ENCODE data around the gene MTMR10.

Gene MTMR10

DNA sequence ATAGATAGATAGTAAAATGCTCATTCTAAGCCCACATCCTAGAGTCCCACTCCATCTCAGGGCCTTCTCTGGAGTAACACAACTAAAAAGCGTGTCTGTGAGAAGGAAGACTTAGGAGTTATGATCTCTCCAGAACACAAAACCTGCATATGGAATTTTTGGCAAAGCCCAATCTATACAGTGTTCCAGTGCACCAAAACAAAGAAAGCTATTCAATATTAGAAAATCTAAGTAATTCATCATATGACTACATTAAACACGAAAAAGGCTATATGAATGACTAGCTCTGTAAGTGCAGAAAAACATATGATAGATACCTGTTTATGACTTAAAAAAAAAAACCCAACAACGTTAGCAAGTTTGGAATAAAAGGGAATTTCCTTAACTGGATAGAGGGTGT is 27.7 kb downstream of the MTMR10 start:
- no peak overlapping the region for H3K27ac ChIP-seq (ENCODE audit: low read depth, low read length)
- peaks cover 33 to 64% of the 10 kb centered on the region in 2 donors for H3K36me3 ChIP-seq (ENCODE audit: control insufficient read depth in 1 of 2, insufficient read depth in 2 of 2, low read length in 2 of 2)
- no peaks in the 10 kb centered on the region for H3K9me3 ChIP-seq (ENCODE audit: control insufficient read depth in 1 of 2, low read length in 2 of 2)
- no peak overlapping the region for H3K9ac ChIP-seq (ENCODE audit: low read depth in 1 of 2, low read length in 2 of 2)
- no peak overlapping the region for H3K4me3 ChIP-seq (ENCODE audit: low read depth in 1 of 2, low read length in 2 of 2)
- no peaks in the 10 kb centered on the region for H3K27me3 ChIP-seq (ENCODE audit: control insufficient read depth in 1 of 2, insufficient read depth in 2 of 2, low read length in 2 of 2)
- no peaks in the 10 kb centered on the region for H3K4me1 ChIP-seq (ENCODE audit: control insufficient read depth in 1 of 2, insufficient read depth in 2 of 2, low read length in 2 of 2)

DNA sequence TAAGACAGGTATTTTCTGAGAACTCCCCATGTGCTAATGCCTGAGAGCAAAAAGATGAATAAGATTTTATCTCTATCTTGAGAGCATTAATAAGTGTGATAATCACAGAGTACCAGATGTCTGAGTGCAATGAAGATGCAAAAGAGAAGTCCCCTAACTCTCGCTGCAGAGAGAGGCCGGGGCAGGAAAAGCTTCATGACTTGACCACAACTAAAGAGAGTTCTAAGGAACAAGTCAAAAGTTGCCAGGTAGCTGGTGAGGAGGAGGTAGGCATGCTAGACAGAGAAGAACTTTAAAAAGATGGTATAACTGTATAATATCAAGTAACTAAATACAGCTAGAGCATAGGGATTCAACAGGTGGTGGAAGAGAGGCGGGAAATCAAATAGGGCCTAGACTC is 28.8 kb downstream of the MTMR10 start:
- no peak overlapping the region for H3K27ac ChIP-seq (ENCODE audit: low read depth, low read length)

DNA sequence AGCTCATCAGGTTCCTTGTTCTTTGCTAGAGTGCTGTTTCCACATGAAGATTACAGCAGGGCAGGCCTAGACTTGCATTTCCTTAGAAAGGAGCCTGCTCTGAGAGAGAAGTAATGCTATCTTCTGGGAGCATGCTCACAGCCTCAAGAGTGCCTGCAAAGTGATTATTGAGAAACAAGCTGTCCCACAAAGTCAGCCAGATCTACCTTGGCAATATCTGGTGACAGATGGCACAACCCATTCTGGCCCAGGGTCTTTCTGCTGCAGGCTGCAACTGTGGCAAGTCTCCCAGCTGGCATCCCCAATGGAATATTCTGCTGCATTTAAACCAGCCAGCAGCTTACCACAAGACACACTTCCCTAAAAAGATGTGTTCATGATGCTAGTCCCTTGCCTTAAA is 29.3 kb downstream of the MTMR10 start:
- Histone ChIP-seq H3K4me1 (ENCODE audit: control insufficient read depth in 1 of 2, insufficient read depth in 2 of 2, low read length in 2 of 2) (no peaks in the 10 kb centered on the region), H3K9ac (ENCODE audit: low read depth in 1 of 2, low read length in 2 of 2) (no peak overlapping the region), H3K4me3 (ENCODE audit: low read depth in 1 of 2, low read length in 2 of 2) (no peak overlapping the region), H3K36me3 (ENCODE audit: control insufficient read depth in 1 of 2, insufficient read depth in 2 of 2, low read length in 2 of 2) (peaks cover 43 to 80% of the 10 kb centered on the region in 2 donors), H3K9me3 (ENCODE audit: control insufficient read depth in 1 of 2, low read length in 2 of 2) (no peaks in the 10 kb centered on the region), H3K27me3 (ENCODE audit: control insufficient read depth in 1 of 2, insufficient read depth in 2 of 2, low read length in 2 of 2) (no peaks in the 10 kb centered on the region), H3K27ac (ENCODE audit: low read depth, low read length) (no peak overlapping the region)

More for the DNA sequence above, 28.8 kb downstream of the MTMR10 start:
- Histone ChIP-seq H3K4me3 (ENCODE audit: low read depth in 1 of 2, low read length in 2 of 2) (no peak overlapping the region), H3K36me3 (ENCODE audit: control insufficient read depth in 1 of 2, insufficient read depth in 2 of 2, low read length in 2 of 2) (peaks cover 41 to 75% of the 10 kb centered on the region in 2 donors), H3K9me3 (ENCODE audit: control insufficient read depth in 1 of 2, low read length in 2 of 2) (no peaks in the 10 kb centered on the region), H3K4me1 (ENCODE audit: control insufficient read depth in 1 of 2, insufficient read depth in 2 of 2, low read length in 2 of 2) (no peaks in the 10 kb centered on the region), H3K27me3 (ENCODE audit: control insufficient read depth in 1 of 2, insufficient read depth in 2 of 2, low read length in 2 of 2) (no peaks in the 10 kb centered on the region), H3K9ac (ENCODE audit: low read depth in 1 of 2, low read length in 2 of 2) (no peak overlapping the region)

GRCh38 chr15:30958219-30958618 is 33.2 kb downstream of the MTMR10 start:
- H3K36me3 ChIP-seq (ENCODE audit: control insufficient read depth in 1 of 2, insufficient read depth in 2 of 2, low read length in 2 of 2) = peaks cover 42 to 91% of the 10 kb centered on the region in 2 donors

DNA sequence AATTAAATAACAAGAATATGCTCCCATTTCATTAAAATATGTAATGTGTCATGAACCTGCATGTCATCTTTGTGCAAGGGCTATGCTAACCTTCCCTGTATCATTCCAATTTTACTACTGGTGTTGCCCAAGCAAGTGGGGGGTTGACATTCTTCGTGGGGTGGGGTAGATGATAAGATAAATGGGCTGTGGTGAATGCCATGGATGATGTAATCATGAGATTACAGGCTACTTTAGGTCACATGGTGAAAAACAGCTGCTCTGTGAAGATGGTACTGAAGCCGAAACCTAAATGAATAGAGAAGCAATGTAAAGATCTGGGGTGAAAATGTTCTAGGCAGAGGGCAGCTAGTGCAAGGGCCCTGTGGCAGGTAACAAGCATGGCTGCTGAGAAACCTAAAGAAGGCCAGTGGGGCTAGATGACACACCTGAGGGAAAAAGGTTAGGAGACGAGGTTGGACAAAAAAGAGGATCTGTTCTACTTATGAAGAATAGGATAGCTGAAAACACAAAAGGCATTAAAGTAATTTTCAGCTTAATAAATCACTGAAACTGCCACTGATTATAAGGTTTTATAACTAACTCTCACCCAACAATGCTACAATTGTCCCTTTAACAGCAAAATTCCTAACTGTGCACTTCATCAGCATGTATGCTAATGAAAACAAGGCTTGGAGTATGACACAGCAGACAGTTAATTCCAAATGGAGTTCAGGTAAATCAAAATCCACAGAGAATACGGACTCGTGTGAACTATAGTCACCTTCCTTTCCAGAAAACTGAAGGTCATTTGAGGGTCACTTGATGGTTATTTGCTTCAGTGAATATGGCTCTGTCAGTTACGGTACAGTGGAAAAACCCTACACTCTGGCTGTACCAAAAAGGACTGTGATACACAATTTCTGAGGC is 35.0 kb downstream of the MTMR10 start:
- no peak overlapping the region for H3K27ac ChIP-seq (ENCODE audit: low read depth, low read length)
- no peak overlapping the region for H3K4me3 ChIP-seq (ENCODE audit: low read depth in 1 of 2, low read length in 2 of 2)
- no peak overlapping the region for H3K9ac ChIP-seq (ENCODE audit: low read depth in 1 of 2, low read length in 2 of 2)
- H3K4me1 ChIP-seq (ENCODE audit: control insufficient read depth in 1 of 2, insufficient read depth in 2 of 2, low read length in 2 of 2) = no peaks in the 10 kb centered on the region
- H3K27me3 ChIP-seq (ENCODE audit: control insufficient read depth in 1 of 2, insufficient read depth in 2 of 2, low read length in 2 of 2) = no peaks in the 10 kb centered on the region
- H3K36me3 ChIP-seq (ENCODE audit: control insufficient read depth in 1 of 2, insufficient read depth in 2 of 2, low read length in 2 of 2) = peaks cover 51 to 94% of the 10 kb centered on the region in 2 donors
- no peaks in the 10 kb centered on the region for H3K9me3 ChIP-seq (ENCODE audit: control insufficient read depth in 1 of 2, low read length in 2 of 2)

More at GRCh38 chr15:30958219-30958618, 33.2 kb downstream of the MTMR10 start:
- Histone ChIP-seq H3K27me3 (ENCODE audit: control insufficient read depth in 1 of 2, insufficient read depth in 2 of 2, low read length in 2 of 2) (no peaks in the 10 kb centered on the region), H3K4me3 (ENCODE audit: low read depth in 1 of 2, low read length in 2 of 2) (no peak overlapping the region), H3K4me1 (ENCODE audit: control insufficient read depth in 1 of 2, insufficient read depth in 2 of 2, low read length in 2 of 2) (no peaks in the 10 kb centered on the region), H3K9ac (ENCODE audit: low read depth in 1 of 2, low read length in 2 of 2) (no peak overlapping the region), H3K27ac (ENCODE audit: low read depth, low read length) (no peak overlapping the region), H3K9me3 (ENCODE audit: control insufficient read depth in 1 of 2, low read length in 2 of 2) (no peaks in the 10 kb centered on the region)

DNA sequence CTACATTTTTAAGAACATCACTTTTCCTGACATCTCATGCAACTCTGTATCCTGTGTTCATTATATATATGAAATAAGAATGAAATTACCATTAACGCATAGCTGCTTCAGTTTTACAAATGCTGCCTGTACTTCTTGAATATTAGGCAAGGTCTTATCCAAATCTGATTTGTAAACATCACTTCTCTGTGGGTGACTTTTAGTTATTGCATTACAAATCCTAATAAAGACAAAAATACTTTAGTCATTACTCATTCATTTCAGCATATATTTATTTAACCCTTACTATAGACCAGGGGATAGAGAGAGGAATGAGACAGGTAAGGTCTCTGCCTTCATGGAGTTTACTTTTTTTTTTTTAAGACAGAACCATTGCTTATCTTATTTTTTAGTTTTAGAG is 36.8 kb downstream of the MTMR10 start:
- Histone ChIP-seq H3K9ac (ENCODE audit: low read depth in 1 of 2, low read length in 2 of 2) (no peak overlapping the region), H3K4me1 (ENCODE audit: control insufficient read depth in 1 of 2, insufficient read depth in 2 of 2, low read length in 2 of 2) (no peaks in the 10 kb centered on the region), H3K9me3 (ENCODE audit: control insufficient read depth in 1 of 2, low read length in 2 of 2) (peaks cover 0 to 4% of the 10 kb centered on the region in 2 donors), H3K27ac (ENCODE audit: low read depth, low read length) (no peak overlapping the region), H3K4me3 (ENCODE audit: low read depth in 1 of 2, low read length in 2 of 2) (no peak overlapping the region), H3K27me3 (ENCODE audit: control insufficient read depth in 1 of 2, insufficient read depth in 2 of 2, low read length in 2 of 2) (no peaks in the 10 kb centered on the region), H3K36me3 (ENCODE audit: control insufficient read depth in 1 of 2, insufficient read depth in 2 of 2, low read length in 2 of 2) (peaks cover 56 to 96% of the 10 kb centered on the region in 2 donors)

- no peaks in the 10 kb centered on the region for H3K27me3 ChIP-seq (ENCODE audit: control insufficient read depth in 1 of 2, insufficient read depth in 2 of 2, low read length in 2 of 2)
- H3K9me3 ChIP-seq (ENCODE audit: control insufficient read depth in 1 of 2, low read length in 2 of 2) = peaks cover 0 to 4% of the 10 kb centered on the region in 2 donors
- no peak overlapping the region for H3K27ac ChIP-seq (ENCODE audit: low read depth, low read length)
- H3K4me3 ChIP-seq (ENCODE audit: low read depth in 1 of 2, low read length in 2 of 2) = no peak overlapping the region
- H3K36me3 ChIP-seq (ENCODE audit: control insufficient read depth in 1 of 2, insufficient read depth in 2 of 2, low read length in 2 of 2) = peaks cover 58 to 96% of the 10 kb centered on the region in 2 donors
- H3K9ac ChIP-seq (ENCODE audit: low read depth in 1 of 2, low read length in 2 of 2) = no peak overlapping the region
- no peaks in the 10 kb centered on the region for H3K4me1 ChIP-seq (ENCODE audit: control insufficient read depth in 1 of 2, insufficient read depth in 2 of 2, low read length in 2 of 2)
Measured at GRCh38 chr15:30953731-30954378, 37.6 kb downstream of the MTMR10 start.

GRCh38 chr15:30953183-30953582 is 38.2 kb downstream of the MTMR10 start:
- H3K4me1 ChIP-seq (ENCODE audit: control insufficient read depth in 1 of 2, insufficient read depth in 2 of 2, low read length in 2 of 2) = no peaks in the 10 kb centered on the region
- no peak overlapping the region for H3K9ac ChIP-seq (ENCODE audit: low read depth in 1 of 2, low read length in 2 of 2)
- peaks cover 60 to 96% of the 10 kb centered on the region in 2 donors for H3K36me3 ChIP-seq (ENCODE audit: control insufficient read depth in 1 of 2, insufficient read depth in 2 of 2, low read length in 2 of 2)
- H3K27ac ChIP-seq (ENCODE audit: low read depth, low read length) = no peak overlapping the region
- peaks cover 0 to 4% of the 10 kb centered on the region in 2 donors for H3K9me3 ChIP-seq (ENCODE audit: control insufficient read depth in 1 of 2, low read length in 2 of 2)
- no peak overlapping the region for H3K4me3 ChIP-seq (ENCODE audit: low read depth in 1 of 2, low read length in 2 of 2)
- no peaks in the 10 kb centered on the region for H3K27me3 ChIP-seq (ENCODE audit: control insufficient read depth in 1 of 2, insufficient read depth in 2 of 2, low read length in 2 of 2)

DNA sequence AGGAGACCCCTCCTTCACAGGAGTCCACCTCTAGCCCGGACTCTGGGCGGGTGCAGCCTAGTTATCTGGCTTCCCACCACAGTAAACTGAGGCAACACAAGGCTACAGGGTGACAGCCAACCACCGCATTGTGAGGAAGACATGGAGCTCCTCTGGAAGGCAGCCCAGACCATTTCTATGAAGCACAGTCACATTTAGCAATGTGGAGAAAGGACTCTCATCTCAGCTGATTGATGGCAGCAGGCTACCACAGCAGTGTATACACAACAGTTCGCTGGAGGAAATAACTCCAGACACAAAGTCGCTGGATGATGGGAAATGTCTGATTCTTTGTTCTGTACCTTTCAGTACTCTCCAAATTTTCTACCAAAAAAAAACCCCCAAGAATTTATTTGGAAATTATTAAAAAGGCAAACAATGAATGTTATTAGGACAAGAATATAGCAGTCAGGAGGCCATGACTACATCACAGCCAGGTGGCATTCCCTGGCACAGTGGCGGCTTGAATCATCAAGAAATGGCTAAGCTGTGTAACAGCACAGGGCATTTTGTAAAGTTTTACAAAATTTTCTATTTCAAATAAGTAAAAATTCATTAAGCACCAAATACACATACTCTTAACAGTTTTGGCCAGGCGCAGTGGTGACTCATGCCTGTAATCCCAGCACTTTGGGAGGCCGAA is 47.6 kb downstream of the MTMR10 start:
- Histone ChIP-seq H3K9me3 (ENCODE audit: control insufficient read depth in 1 of 2, low read length in 2 of 2) (no peaks in the 10 kb centered on the region), H3K27ac (ENCODE audit: low read depth, low read length) (no peak overlapping the region), H3K9ac (ENCODE audit: low read depth in 1 of 2, low read length in 2 of 2) (no peak overlapping the region), H3K27me3 (ENCODE audit: control insufficient read depth in 1 of 2, insufficient read depth in 2 of 2, low read length in 2 of 2) (no peaks in the 10 kb centered on the region), H3K4me1 (ENCODE audit: control insufficient read depth in 1 of 2, insufficient read depth in 2 of 2, low read length in 2 of 2) (no peaks in the 10 kb centered on the region), H3K4me3 (ENCODE audit: low read depth in 1 of 2, low read length in 2 of 2) (no peak overlapping the region), H3K36me3 (ENCODE audit: control insufficient read depth in 1 of 2, insufficient read depth in 2 of 2, low read length in 2 of 2) (peaks cover 54 to 88% of the 10 kb centered on the region in 2 donors)

GRCh38 chr15:30941520-30941919 is 49.9 kb downstream of the MTMR10 start:
- Histone ChIP-seq H3K27ac (ENCODE audit: low read depth, low read length) (no peak overlapping the region), H3K27me3 (ENCODE audit: control insufficient read depth in 1 of 2, insufficient read depth in 2 of 2, low read length in 2 of 2) (no peaks in the 10 kb centered on the region), H3K9me3 (ENCODE audit: control insufficient read depth in 1 of 2, low read length in 2 of 2) (no peaks in the 10 kb centered on the region), H3K4me1 (ENCODE audit: control insufficient read depth in 1 of 2, insufficient read depth in 2 of 2, low read length in 2 of 2) (no peaks in the 10 kb centered on the region), H3K36me3 (ENCODE audit: control insufficient read depth in 1 of 2, insufficient read depth in 2 of 2, low read length in 2 of 2) (peaks cover 48 to 83% of the 10 kb centered on the region in 2 donors), H3K4me3 (ENCODE audit: low read depth in 1 of 2, low read length in 2 of 2) (no peak overlapping the region), H3K9ac (ENCODE audit: low read depth in 1 of 2, low read length in 2 of 2) (no peak overlapping the region)
